SW480 (cell line): ENCODE measurements around the gene COBLL1.

Source experiments
- DNase-seq: peaks from one replicate; pipeline ENCODE4 v3.0.0-alpha.2; 2016; ENCODE audit warnings: low spot score

COBLL1 gene

GRCh38 chr2:164821338-164821737, 20.3 kb downstream of the COBLL1 start:
- no peak for DNase-seq

GRCh38 chr2:164818149-164819136, 23.2 kb downstream of the COBLL1 start:
- no peak for DNase-seq

GRCh38 chr2:164816900-164817299, 24.7 kb downstream of the COBLL1 start:
- DNase-seq, result no peak

- DNase-seq, result no peak
Measured at GRCh38 chr2:164816046-164816445, 25.6 kb downstream of the COBLL1 start.

DNA sequence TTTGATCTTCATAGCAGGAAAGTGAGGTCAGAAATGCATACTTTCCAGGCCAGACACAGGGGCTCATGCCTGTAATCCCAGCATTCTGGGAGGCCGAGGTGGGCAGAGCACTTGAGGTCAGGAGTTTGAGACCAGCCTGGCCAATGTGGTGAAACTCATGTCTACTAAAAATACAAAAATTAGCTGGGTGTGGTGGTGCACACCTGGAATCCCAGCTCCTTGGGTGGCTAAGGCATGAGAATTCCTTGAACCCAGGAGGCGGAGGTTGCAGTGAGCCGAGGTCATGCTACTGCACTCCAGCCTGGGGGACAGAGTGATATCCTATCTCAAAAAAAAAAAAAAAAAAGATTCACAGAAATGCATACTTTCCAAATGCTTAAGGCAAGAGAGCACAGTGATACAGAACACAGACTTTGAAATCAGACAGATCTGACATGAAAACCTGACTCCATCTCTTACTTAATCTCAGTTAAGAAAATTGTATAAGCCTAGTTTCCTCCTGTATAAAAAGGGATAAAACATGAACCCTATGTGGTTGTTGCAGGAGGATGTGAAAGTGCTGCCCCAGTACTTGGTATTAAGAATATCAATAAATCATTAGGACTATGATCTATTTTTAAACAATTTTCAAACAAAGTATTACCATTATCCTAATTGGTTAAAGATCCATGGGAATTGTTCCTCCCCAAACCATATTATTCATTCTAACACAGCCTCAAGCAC, 26.4 kb downstream of the COBLL1 start:
- no peak for DNase-seq

DNA sequence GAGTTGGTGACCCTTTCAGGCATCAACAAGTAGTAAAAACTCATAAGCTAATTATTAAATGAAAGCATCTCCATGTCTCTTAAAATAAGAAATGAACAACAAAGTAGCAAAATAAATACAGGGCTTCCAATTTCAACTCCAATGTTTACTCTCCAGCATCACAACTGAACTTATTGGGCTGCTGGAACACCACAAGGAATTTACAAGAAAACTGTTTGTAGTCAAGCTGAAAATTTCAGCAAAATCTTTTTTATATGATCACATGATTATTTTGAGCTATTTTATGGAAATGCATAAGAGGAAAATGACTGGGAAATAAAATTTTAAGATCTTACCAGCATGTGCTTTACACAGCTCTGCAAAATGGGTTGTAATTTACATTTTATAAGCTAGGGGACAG, 28.1 kb downstream of the COBLL1 start:
- no peak for DNase-seq

DNA sequence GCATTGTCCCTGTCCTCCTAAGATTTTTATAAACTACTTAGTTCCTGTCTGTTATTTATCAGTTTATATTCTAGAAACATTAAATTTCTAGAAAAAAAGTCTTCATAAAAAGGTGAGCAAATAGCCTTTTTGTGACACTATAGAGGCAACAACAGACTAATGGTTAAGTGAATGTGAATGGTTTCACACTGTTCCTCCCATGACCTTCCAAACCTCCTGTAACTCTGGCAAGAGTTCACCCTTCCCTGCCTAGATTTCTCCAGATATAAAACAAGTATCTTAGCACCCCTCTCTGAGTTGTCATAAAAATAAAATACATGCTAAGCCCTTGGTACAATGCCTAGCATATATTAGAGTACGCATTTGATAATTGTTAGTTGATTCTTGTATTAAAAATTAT, 29.2 kb downstream of the COBLL1 start:
- no peak for DNase-seq

DNA sequence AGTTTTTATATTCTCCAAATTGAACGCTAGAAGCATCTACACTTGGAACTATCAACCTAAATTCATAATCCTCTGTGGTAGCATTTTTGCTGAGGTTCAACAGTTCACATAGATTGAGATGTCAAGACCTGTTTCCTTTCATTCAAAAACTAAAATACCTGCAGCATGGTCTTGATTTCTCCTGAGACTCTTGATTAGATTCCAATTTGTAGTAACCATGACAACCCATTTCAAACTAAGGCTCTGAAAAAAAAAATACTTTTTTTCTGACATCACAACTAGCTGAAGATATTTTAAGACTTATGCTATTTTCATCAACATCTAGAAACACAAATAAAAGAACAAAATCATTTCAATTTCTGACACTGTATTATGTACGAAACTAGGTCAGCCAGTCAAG, 29.8 kb downstream of the COBLL1 start:
- no peak for DNase-seq

DNA sequence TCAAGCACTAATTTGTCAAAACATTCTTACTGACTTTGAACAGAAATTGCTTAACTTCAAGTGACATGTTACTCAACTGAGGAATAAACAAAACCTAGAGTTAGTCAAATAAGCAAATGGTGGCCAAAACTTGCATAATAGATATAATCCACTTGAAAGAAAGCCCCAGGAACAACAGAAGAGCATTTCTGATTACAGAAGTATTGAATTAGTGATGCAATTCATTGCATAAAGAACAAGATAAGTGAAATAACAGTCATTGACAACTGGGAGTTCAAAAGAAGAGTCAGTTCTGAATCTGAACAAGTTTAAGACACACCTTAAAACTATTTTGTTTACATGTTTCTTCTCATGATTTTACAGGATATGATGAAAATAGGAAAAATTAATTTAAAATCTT, 30.8 kb downstream of the COBLL1 start:
- no peak for DNase-seq

DNA sequence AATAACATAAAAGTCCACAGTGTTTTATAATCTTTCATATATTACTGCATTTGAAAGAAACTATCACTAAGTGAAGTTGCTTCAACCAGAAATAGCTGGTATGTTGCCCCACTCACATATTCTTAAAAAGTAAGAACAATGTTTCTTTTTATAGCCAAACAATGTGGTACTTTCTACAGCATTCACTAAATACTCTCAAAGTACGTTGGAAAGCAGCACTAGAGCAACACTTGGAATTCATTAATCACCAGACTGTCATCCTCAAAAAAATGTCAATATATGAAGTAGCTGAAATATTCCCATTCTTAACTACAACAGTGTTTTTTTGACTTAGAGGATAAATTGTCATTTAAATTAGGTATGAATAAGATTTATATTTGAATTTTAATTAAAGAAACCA, 32.8 kb downstream of the COBLL1 start:
- DNase-seq, result no peak

- DNase-seq, result no peak
Measured at GRCh38 chr2:164803776-164804466, 37.7 kb downstream of the COBLL1 start.

DNA sequence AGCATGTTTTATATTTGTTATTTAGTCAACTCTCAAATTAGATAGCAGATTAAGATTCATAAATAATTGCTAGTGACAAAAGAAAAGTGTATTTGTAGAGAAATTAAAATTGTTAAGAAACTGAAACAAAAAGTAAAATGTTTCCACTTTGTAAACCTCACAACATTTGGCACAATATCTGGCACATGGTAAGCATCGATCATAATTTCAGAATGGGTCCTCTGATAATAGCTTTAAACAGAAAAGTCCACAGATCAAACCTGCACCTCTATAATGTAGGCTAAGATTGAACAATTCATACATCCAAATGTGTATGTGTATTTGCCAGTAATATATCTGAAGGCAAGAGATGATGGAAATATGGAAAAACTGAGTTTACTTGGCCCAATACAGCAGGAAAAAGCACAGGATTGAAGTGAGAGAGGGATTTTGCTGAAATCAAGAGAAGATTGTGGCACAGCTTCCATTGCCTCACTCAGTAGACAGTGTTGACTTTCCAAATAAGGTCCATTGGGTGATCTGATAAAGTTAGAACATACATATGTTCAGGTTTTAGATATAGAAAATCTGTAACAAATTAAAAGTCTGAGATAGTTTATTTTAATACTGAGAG, 39.4 kb downstream of the COBLL1 start:
- no peak for DNase-seq

DNA sequence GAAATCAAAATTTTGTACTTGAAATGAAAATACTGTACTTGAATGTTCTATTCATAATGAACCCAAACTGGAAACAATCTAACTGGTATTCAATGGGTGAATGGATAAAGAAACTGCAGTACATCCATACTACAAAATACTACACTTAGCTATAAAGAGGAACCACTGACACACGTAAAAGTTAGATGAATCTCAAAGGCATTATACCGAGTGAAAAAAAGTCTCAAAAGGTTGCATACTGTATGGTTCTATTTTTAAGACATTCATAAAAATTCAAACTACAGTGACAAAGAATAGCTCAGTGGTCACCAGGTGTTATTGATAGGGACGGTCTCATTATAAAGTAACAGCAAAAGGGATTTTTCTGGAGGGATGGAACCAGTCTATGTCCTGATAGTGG, 41.1 kb downstream of the COBLL1 start:
- DNase-seq, result no peak

GRCh38 chr2:164797627-164798026, 44.0 kb downstream of the COBLL1 start:
- DNase-seq, result no peak

DNA sequence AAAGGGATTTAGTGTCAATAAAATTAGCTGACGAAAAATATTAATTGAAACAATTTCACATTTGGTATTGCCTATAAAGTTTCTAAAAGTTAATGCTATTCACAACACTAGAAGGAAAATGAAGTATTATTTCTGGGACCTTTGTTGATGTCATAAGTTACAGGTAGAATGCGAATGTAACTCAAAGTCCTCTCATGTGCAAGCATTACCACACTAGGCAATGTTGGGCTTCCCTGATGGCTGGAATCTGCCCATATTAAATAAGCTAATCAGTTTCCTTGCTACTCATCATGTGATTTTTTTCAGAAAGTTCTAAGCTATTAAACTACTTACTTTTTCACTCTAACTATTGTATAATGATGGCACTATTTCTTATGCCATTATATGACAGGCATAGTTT, 44.6 kb downstream of the COBLL1 start:
- no peak for DNase-seq

DNA sequence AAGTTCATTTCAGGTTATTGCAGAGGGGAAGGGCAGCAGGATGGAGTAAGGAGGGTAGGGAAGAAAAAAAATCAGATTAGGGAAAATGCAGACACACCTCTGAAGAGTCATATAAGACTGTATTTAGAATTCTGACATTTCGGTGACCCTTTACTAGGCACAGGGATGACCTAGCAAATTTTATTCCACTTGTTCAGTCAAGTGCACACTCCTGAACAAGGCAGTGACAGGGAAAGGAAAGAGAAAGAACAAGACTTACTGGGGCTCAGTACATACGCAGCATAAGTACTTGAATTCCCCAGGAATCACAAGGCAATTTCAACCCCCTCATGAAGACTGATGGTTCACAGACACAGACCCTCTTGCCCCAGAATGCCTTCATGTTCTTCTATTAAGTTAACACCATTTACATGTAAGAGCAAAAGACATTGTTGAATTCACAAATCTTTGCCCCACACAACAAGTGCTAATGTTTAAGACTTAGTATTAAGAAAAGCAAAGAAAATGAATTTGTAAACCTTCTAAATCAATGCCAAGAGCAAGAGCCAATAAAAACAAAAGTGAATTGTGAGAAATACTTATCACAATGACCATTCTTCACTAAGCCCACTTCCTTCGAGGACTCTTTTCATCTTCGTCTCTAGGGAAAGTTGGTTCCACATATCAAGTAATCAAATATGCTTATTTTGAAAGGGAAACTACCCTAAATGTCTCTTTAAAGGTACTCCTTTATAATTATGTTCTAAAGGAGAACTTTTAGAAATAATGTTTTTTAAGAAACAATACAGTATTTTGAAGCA, 47.0 kb downstream of the COBLL1 start:
- DNase-seq, result no peak

- no peak for DNase-seq
Measured at GRCh38 chr2:164794016-164794415, 47.6 kb downstream of the COBLL1 start.

DNA sequence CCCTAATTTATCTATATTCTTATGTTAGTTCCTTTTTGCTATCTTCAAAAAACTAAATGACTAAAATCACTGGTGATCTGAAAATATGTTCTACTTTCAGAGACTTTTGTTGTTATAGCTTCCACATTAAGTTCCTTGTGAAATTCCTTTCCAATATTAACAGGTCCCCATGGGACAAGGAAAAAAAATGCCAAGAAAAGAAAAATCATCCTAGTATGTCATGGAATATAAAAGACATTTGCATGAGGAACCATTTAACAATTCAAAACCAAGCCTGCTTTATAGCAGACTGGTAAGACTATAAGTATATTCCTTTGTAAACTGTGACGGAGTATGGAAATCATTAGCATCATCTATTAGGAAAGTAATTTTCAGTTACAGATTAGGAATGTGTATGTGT, 48.1 kb downstream of the COBLL1 start:
- no peak for DNase-seq

- no peak for DNase-seq
Measured at GRCh38 chr2:164792316-164793170, 49.1 kb downstream of the COBLL1 start.

GRCh38 chr2:164789968-164790367, 51.7 kb downstream of the COBLL1 start:
- DNase-seq, result no peak
